GM13976 (cell line): ENCODE results near the gene NKAIN2.

Source experiments
- DNase-seq: peaks from one replicate; pipeline ENCODE4 v3.0.0; 2012; ENCODE audit warnings: low spot score
- CTCF ChIP-seq: IDR thresholded peaks from 2 replicates; pipeline ENCODE4 v1.5.1; 2012; ENCODE audit warnings: borderline replicate concordance, mild to moderate bottlenecking; ENCODE audit not compliant: insufficient read depth; ENCODE audit errors: extremely low read depth, missing control alignments, control extremely low read depth
- in situ Hi-C: fragments of 300-500 bp; cut with MboI; formaldehyde crosslinking; loops from one replicate; pipeline ENCODE4 v1.12.0; 2022; ENCODE audit warnings: low sequenced_read_pairs, mixed read lengths, inconsistent platforms; ENCODE audit not compliant: unreplicated experiment

The NKAIN2 gene

DNA sequence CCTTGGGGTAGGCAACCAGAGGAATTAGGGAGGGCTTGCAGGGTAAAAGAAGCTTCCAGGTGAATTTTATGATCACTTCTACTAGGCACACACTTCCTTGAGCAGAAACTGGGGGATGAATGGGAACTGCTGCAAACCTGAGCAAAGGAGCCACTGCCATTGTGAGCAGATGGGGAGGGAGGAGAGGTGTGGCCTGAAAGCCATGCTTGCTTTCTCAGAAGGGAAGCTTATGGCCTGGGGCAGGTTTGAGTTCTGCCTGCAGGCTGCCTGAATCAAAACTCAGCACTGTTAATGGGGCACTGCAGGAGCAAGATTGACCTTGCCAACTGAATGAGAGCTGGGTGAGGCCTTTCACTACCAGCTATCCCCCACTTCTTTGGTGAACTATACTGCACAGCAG lies 328.1 kb downstream of the NKAIN2 start:
- no peak for TF ChIP-seq CTCF
- in situ Hi-C loops: no loop called here
- no peak for DNase-seq

GRCh38 chr6:124132256-124132655 lies 328.6 kb downstream of the NKAIN2 start:
- DNase-seq: no peak
- no peak for TF ChIP-seq CTCF
- in situ Hi-C loops: no loop called here

GRCh38 chr6:124142852-124143251 lies 339.2 kb downstream of the NKAIN2 start:
- TF ChIP-seq CTCF: no peak
- DNase-seq: no peak
- in situ Hi-C loops: no loop called here

DNA sequence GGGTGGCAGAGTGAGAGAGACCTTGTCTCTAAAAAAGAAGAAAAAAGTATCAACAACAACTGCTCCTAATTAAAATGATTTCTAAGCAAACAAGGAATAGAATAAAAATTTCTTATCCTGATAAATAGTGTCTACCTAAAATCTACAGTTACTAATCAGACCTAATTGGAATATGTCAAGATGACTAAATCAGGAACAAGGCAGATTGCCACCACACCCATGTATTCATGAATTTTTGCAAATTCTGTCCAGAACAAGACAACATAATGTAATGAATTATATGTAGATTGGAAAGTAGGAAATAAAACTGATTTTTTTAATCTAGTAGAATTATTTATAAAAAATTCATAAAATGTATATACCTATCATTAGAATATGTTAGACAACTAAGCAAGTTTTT lies 339.8 kb downstream of the NKAIN2 start:
- no peak for DNase-seq
- in situ Hi-C loops: no loop called here
- no peak for TF ChIP-seq CTCF

DNA sequence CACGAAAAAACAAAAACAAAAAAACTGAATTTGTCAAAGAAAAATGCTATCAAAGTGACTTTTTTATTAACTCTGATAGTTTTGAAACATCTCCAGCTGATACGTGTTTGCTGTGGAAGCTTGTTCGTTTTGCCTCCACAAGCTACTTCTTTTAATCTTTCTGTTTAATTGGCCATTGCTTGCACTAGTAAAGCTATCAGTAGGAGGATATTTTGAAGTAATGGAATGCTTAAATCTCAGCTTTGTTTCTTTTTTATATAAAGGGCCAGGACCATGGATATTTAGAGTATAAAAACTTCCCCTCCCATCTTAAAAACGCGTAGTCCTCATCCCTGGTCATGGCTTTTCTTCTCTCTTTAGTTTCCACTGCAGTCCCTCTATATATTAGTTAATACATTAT lies 344.0 kb downstream of the NKAIN2 start:
- in situ Hi-C loops: no loop called here
- TF ChIP-seq CTCF: no peak
- DNase-seq: no peak

- TF ChIP-seq CTCF: no peak
- no peak for DNase-seq
- in situ Hi-C loops: no loop called here
Measured at GRCh38 chr6:124148236-124148957, 344.7 kb downstream of the NKAIN2 start.
